Vagina (tissue), 2 donors: ENCODE results near the gene HCFC1R1.

Experiments used
- CTCF ChIP-seq, 3 experiments: fragments of 450-650 bp in 2 of 3; fragments of 200-600 bp in 1 of 3; sonication (generic) in 1 of 3; IDR thresholded peaks; one replicate each; pipeline ENCODE4 v1.5.1; 2017 to 2019; ENCODE audit warnings: antibody characterized with exemption in 3 of 3, mild to moderate bottlenecking in 2 of 3, moderate library complexity in 2 of 3
- POLR2AphosphoS5 ChIP-seq, 2 donors: sonication (generic); formaldehyde crosslinking; IDR thresholded peaks; one replicate each; pipeline ENCODE4 v1.9.0; 2017; ENCODE audit warnings: antibody characterized with exemption in 2 of 2, mild to moderate bottlenecking in 2 of 2, low read depth in 1 of 2; ENCODE audit not compliant: insufficient read depth in 1 of 2

GRCh38 chr16:3007059-3007956 lies 16.4 kb downstream of the HCFC1R1 start:
- TF ChIP-seq CTCF (IDR thresholded peaks at IDR 0.05) (no peak), POLR2AphosphoS5 (IDR thresholded peaks at IDR 0.05; ENCODE audit: insufficient read depth in 1 of 2, low read depth in 1 of 2) (no peak)
